ENCODE data around the gene CLEC4M. TPM values are rescaled to one million over a fixed set of nuclear protein-coding genes. Genes with fewer than 3 reads are reported as not detected.

Gene CLEC4M
- total and polyA plus RNA-seq, 2 of the 8 experiments (the other 6 are each of a cell fraction or from before 2014, with no cell fraction given) = not detected

DNA sequence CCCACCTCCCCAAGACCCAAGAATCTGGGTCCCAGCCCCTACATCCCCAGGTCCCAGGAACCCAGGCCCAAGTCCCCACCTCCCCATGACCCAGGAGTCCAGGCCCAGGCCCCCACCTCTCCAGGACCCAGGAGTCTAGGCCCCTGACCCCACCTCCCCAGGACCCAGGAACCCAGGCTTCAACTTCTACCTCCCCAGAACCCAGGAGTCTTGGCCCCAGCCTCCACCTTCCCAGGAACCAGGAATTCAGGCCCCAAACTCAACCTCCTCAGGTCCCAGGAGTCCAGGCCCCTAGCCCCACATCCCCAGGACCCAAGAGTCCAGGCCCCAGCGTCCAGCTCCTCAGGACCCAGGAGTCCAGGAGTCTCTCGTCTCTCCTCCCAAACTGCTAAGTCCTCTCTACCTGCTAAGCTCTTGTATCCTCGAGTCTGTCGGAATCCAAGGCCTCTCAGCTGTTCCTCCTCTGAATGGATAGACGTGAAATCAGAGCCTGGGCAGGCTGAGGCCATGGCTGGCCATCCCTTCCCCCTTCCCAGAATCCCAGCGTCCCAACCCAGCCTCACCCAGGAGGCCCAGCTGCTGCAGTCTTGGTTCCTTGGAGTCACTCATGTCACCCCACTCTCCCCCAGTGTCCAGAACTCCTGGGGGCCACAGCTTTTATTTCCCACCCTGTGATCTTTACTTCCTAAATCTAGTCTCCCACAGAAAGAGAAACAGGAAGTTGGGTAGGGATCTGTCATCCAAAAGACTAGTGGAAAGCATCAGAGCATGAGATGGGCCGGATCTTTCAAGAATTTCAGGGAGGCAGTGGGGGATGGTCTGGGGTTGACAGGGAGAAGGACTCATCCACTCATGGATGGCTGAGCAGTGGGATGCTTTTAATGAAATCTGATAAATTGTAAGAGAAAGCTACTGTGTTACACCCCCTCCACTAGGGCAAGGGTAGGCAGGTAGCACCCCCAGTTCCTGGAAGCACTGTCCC is 15.8 kb upstream of the CLEC4M start, which contains the start of gene CD209:
TSS of gene CD209 (minus strand) at position 632 of the 982 bp plus-strand sequence. CDS start at position 609, 23 bp downstream.
- Histone ChIP-seq H4K8ac (ENCODE audit: extremely low read depth, insufficient read depth, low read length) (no peak within 1 kb of the TSS), H3K4me1 (replicated peaks in 1 of 4; ENCODE audit: control insufficient read depth in 3 of 4, insufficient read depth in 4 of 4, low read length in 3 of 4) (peaks cover 3 to 15% (median 8%) of the 10 kb centered on the region in 4 experiments; a peak in 6 of 7 replicates), H3K18ac (ENCODE audit: extremely low read depth, low read length) (no peak within 1 kb of the TSS), H3K9me3 (ENCODE audit: insufficient read depth in 2 of 2, low read depth in 1 of 2, low read length in 1 of 2) (peaks cover 0 to 6% of the 10 kb centered on the region in 2 experiments; a peak in 1 of 4 replicates), H3K36me3 (ENCODE audit: control insufficient read depth in 2 of 4, insufficient read depth in 4 of 4, low read length in 3 of 4) (no peaks in the 10 kb centered on the region), H3K23ac (ENCODE audit: insufficient read length) (no peak within 1 kb of the TSS), H3K23me2 (ENCODE audit: low read depth, low read length) (no peaks in the 10 kb centered on the region; the same call in 1 of the 2 replicates), H3K56ac (replicated peaks; ENCODE audit: insufficient read length, low read depth, low read length) (no peak within 1 kb of the TSS), H2BK15ac (ENCODE audit: low read length) (0 out of 2 replicates have a peak within 1 kb of the TSS, but pooled peaks have one; percentile 4), H2BK20ac (ENCODE audit: low read length) (peak within 1 kb of the TSS; percentile 94), H4K20me1 (replicated peaks in 1 of 2; ENCODE audit: control insufficient read depth in 1 of 2, insufficient read depth in 2 of 2, low read length in 2 of 2) (no peaks in the 10 kb centered on the region), H2BK12ac (ENCODE audit: low read depth, low read length) (no peak within 1 kb of the TSS; the same call in 1 of the 2 replicates), H3K4me3 (ENCODE audit: extremely low read depth in 1 of 4, insufficient read depth in 2 of 4, low read depth in 3 of 4, low read length in 4 of 4) (peak within 1 kb of the TSS in 1 of 4 experiments; percentile 22; a peak in 1 of 8 replicates), H3K9ac (replicated peaks in 1 of 4; ENCODE audit: extremely low read depth in 1 of 4, low read depth in 3 of 4, low read length in 3 of 4) (no peak within 1 kb of the TSS), H4K91ac (replicated peaks; ENCODE audit: insufficient read length, low read length) (peak within 1 kb of the TSS; percentile 57), H2BK120ac (replicated peaks; ENCODE audit: low read depth, low read length) (peak within 1 kb of the TSS; percentile 81), H4K5ac (ENCODE audit: insufficient read length, low read depth, low read length) (peak within 1 kb of the TSS; percentile 94), H3K14ac (ENCODE audit: insufficient read length) (no peak within 1 kb of the TSS), H3K4ac (replicated peaks; ENCODE audit: insufficient read length, low read depth, low read length) (peak within 1 kb of the TSS; percentile 51), H3K4me2 (ENCODE audit: insufficient read depth in 1 of 2, low read depth in 2 of 2, low read length in 2 of 2) (peak within 1 kb of the TSS in 1 of 2 experiments; percentile 20; a peak in 1 of 4 replicates), H2AFZ (ENCODE audit: low read length) (peak within 1 kb of the TSS; percentile 10; the same call in 1 of the 2 replicates), H2AK5ac (ENCODE audit: low read depth, low read length) (no peak within 1 kb of the TSS; the same call in 1 of the 2 replicates), H3K27me3 (replicated peaks in 1 of 4; ENCODE audit: control insufficient read depth in 3 of 4, extremely low read depth in 1 of 4, insufficient read depth in 3 of 4, low read length in 3 of 4) (no peaks in the 10 kb centered on the region; a peak in 1 of 7 replicates), H3K79me1 (ENCODE audit: low read depth, low read length) (no peaks in the 10 kb centered on the region), H3K79me2 (ENCODE audit: control insufficient read depth in 1 of 2, insufficient read depth in 2 of 2, low read length in 2 of 2) (no peaks in the 10 kb centered on the region), H2BK5ac (ENCODE audit: low read depth, low read length) (peak within 1 kb of the TSS; percentile 76; the same call in 1 of the 2 replicates), H3K27ac (ENCODE audit: low read depth, low read length) (peak within 1 kb of the TSS; percentile 28; the same call in 1 of the 2 replicates)
- ChIA-PET CTCF (ENCODE audit: partially characterized antibody) (interaction anchor here (0.8 to 1.8 kb wide), 7 partner anchors 28 to 85 kb away, joined by 3 to 7 read pairs (median 3); partner anchors contain the start of gene TRAPPC5), POLR2A (ENCODE audit: partially characterized antibody) (interaction anchor here (0.8 kb wide), 1 partner anchor 82 kb away, joined by 4 read pairs; no protein-coding TSS in a partner anchor)
- no peak for DNase-seq (ENCODE audit: low read depth in 1 of 2, low spot score in 2 of 2)
- no peak for FAIRE-seq
- 79% methylated on average over 7 of the region's 7 CpGs; no CpG with 5 or more reads in 1 of the 2 experiments for WGBS, 2 experiments (ENCODE audit: extremely low coverage in 1 of 2, insufficient coverage in 1 of 2, insufficient read length in 1 of 2, insufficient replicate concordance in 2 of 2, low coverage in 1 of 2, low lambda C conversion rate in 2 of 2, missing lambda C conversion rate in 1 of 2)
- TF ChIP-seq, protein P1, sequence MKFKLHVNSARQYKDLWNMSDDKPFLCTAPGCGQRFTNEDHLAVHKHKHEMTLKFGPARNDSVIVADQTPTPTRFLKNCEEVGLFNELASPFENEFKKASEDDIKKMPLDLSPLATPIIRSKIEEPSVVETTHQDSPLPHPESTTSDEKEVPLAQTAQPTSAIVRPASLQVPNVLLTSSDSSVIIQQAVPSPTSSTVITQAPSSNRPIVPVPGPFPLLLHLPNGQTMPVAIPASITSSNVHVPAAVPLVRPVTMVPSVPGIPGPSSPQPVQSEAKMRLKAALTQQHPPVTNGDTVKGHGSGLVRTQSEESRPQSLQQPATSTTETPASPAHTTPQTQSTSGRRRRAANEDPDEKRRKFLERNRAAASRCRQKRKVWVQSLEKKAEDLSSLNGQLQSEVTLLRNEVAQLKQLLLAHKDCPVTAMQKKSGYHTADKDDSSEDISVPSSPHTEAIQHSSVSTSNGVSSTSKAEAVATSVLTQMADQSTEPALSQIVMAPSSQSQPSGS (IDR thresholded peaks at IDR 0.05; ENCODE audit: low read length) = no peak
- TF ChIP-seq TAF7 (optimal IDR thresholded peaks at IDR 0.05; ENCODE audit: borderline replicate concordance, low read depth, low read length) = no peak
- TF ChIP-seq EGR1 (IDR thresholded peaks at IDR 0.05; ENCODE audit: borderline replicate concordance, low read depth, low read length) = no peak
- no peak for TF ChIP-seq MAFK (IDR thresholded peaks at IDR 0.05; ENCODE audit: low read depth, low read length)
- no peak for TF ChIP-seq CREB1 (IDR thresholded peaks at IDR 0.05)
- no peak for TF ChIP-seq BCL11A (IDR thresholded peaks at IDR 0.05; ENCODE audit: low read depth in 2 of 2, low read length in 2 of 2)
- no peak for TF ChIP-seq KDM1A (IDR thresholded peaks at IDR 0.05; ENCODE audit: borderline replicate concordance, low read length)
- TF ChIP-seq NRF1 (IDR thresholded peaks at IDR 0.05; ENCODE audit: low read depth, low read length) = no peak

Measured in H1 (cell line).